Keratinocyte (primary cell): ENCODE measurements around the gene KIF27. TPM values are rescaled to one million over a fixed set of nuclear protein-coding genes. Genes with fewer than 3 reads are reported as not detected.

Experiments
- DNase-seq: peaks from one replicate; pipeline ENCODE4 v3.0.0-alpha.2; 2011; ENCODE audit warnings: low read depth, missing footprints, low spot score
- FAIRE-seq: peaks from 2 replicates; lab custom pipeline; 2011; peaks lifted over from hg19 to GRCh38; lab: Jason Lieb, UNC
- H2AFZ ChIP-seq: 2 replicates; pipeline ENCODE4 v1.6.0; 2012; ENCODE audit warnings: low read length, control low read depth, inconsistent platforms; ENCODE audit not compliant: control insufficient read depth
- H3K27ac ChIP-seq: 2 replicates; pipeline ENCODE4 v1.5.1; 2011; ENCODE audit warnings: low read length; ENCODE audit not compliant: control insufficient read depth, insufficient read depth
- H3K27me3 ChIP-seq: 3 replicates; pipeline ENCODE4 v1.6.0; 2011; ENCODE audit warnings: low read length; ENCODE audit not compliant: control insufficient read depth, insufficient read depth; ENCODE audit errors: extremely low read depth
- H3K36me3 ChIP-seq, 2 experiments: 2 replicates in 1 of 2; 3 replicates in 1 of 2; pipeline ENCODE4 v1.5.1; 2011; ENCODE audit warnings: low read length in 2 of 2, mild to moderate bottlenecking in 1 of 2; ENCODE audit not compliant: control insufficient read depth in 2 of 2, insufficient read depth in 2 of 2; ENCODE audit errors: extremely low read depth in 1 of 2
- H3K4me1 ChIP-seq: 3 replicates; pipeline ENCODE4 v1.5.1; 2011; ENCODE audit warnings: low read length; ENCODE audit not compliant: control insufficient read depth, insufficient read depth; ENCODE audit errors: extremely low read depth
- H3K4me2 ChIP-seq: 3 replicates; pipeline ENCODE4 v1.6.0; 2011; ENCODE audit warnings: low read depth, low read length; ENCODE audit not compliant: control insufficient read depth, insufficient read depth; ENCODE audit errors: extremely low read depth
- H3K4me3 ChIP-seq, 3 experiments: fragments of 200-600 bp in 1 of 3; sonication (generic) in 1 of 3; 2 replicates in 2 of 3; 3 replicates in 1 of 3; pipeline ENCODE4 v1.5.1; 2011 to 2016; ENCODE audit warnings: low read length in 3 of 3, mild to moderate bottlenecking in 3 of 3, control low read depth in 2 of 3, inconsistent platforms in 1 of 3, low read depth in 1 of 3, mixed read lengths in 1 of 3, mixed run types in 1 of 3, moderate library complexity in 1 of 3; ENCODE audit not compliant: control insufficient read depth in 2 of 3, insufficient read depth in 2 of 3; ENCODE audit errors: extremely low read depth in 1 of 3
- H3K79me2 ChIP-seq: 2 replicates; pipeline ENCODE4 v1.6.0; 2012; ENCODE audit warnings: low read length; ENCODE audit not compliant: control insufficient read depth, insufficient read depth
- H3K9ac ChIP-seq: 3 replicates; pipeline ENCODE4 v1.6.0; 2011; ENCODE audit warnings: low read length; ENCODE audit not compliant: control insufficient read depth, insufficient read depth; ENCODE audit errors: extremely low read depth
- H3K9me1 ChIP-seq: 3 replicates; pipeline ENCODE4 v1.6.0; 2011; ENCODE audit warnings: low read length; ENCODE audit not compliant: control insufficient read depth, insufficient read depth; ENCODE audit errors: extremely low read depth
- H3K9me3 ChIP-seq: 2 replicates; pipeline ENCODE4 v1.5.1; 2012; ENCODE audit warnings: low read depth, low read length; ENCODE audit not compliant: control insufficient read depth
- H4K20me1 ChIP-seq: 3 replicates; pipeline ENCODE4 v1.6.0; 2011; ENCODE audit warnings: low read length; ENCODE audit not compliant: control insufficient read depth, insufficient read depth; ENCODE audit errors: extremely low read depth
- EZH2 ChIP-seq: IDR thresholded peaks from one replicate; pipeline ENCODE4 v1.6.1; 2012; ENCODE audit warnings: inconsistent platforms, mild to moderate bottlenecking, low read length, moderate library complexity
- dilution Hi-C: fragments of 300-500 bp; cut with MboI; formaldehyde crosslinking; loops from one replicate; pipeline ENCODE4 v1.7.0; 2020; ENCODE audit warnings: low sequenced_read_pairs; ENCODE audit not compliant: extremely low pct_ligation_motif_present
- polyA plus RNA-seq, 5 experiments: library from polyadenylated mRNA; depleted of rRNA in 3 of 5; stranded (reverse) in 3 of 5; stranded (forward) in 1 of 5; unstranded in 1 of 5; fragments of >200 nt; gene quantifications; 1 replicate in 1 of 5; 2 replicates in 3 of 5; 3 replicates in 1 of 5; pipeline versions ENCODE4 v1.2.1 to v1.2.3, GENCODE V29; 2011 to 2012; ENCODE audit warnings: missing spikeins in 2 of 5, low read depth in 1 of 5, low replicate concordance in 1 of 5
- TF ChIP-seq, protein P1 (sequence below), 3 experiments: IDR thresholded peaks in 1 of 3; conservative IDR thresholded peaks in 1 of 3; optimal IDR thresholded peaks in 1 of 3; 2 replicates in 2 of 3; 3 replicates in 1 of 3; pipeline versions ENCODE3 to v1.5.1; 2011; ENCODE audit warnings: low read length in 3 of 3, mild to moderate bottlenecking in 3 of 3, moderate library complexity in 2 of 3, control low read depth in 1 of 3, inconsistent platforms in 1 of 3; ENCODE audit not compliant: insufficient read depth in 2 of 3; ENCODE audit errors: extremely low read depth in 1 of 3

KIF27 gene
- polyA plus RNA-seq, 1 donor (not counting 4 experiments of a cell fraction or from before 2014, with no cell fraction given) = 2.2 TPM

DNA sequence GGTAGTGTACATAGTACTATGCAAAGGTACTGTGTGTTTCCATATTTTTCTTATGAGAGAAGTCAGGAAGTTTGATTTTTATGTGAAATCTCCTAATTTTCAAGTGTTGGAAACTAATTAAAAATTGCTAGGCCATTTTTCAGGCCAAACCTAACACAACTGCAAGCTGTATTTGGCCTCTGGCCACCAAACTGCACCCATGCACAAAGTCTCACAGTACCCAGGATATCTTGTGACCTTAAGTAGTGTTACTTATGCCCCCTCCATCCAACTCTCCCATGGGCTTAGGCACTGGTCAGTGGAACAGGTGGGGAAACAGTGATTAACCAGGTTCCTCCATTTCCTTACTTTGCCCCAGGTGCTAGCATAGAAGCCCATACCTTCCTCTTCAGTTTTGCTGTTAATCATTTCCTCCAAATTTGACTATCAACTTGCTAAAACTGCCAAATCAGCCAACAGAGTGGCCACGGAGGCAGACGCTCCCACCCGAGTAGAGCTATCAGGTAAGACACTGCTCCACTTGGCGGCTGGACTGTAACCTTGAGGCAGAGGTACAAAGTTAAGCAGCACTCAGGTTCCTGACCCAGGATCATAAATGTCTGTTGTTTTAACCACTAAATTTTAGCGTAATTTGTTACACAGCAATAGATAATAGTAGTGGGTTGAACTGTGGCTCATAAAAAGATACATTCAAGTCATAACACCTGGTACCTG lies 19.5 kb upstream of the KIF27 start:
- Histone ChIP-seq H3K27ac (no peak overlapping the region), H3K79me2 (no peaks in the 10 kb centered on the region), H3K9ac (no peak overlapping the region), H3K4me2 (no peak overlapping the region), H4K20me1 (no peaks in the 10 kb centered on the region), H3K4me1 (no peaks in the 10 kb centered on the region), H3K9me1 (no peaks in the 10 kb centered on the region), H3K9me3 (no peaks in the 10 kb centered on the region), H3K27me3 (no peaks in the 10 kb centered on the region), H3K4me3 (no peak overlapping the region), H3K36me3 (peaks cover 0 to 7% of the 10 kb centered on the region in 2 experiments), H2AFZ (no peak overlapping the region)
- FAIRE-seq (no peak), DNase-seq (no peak)
- TF ChIP-seq, protein P1, sequence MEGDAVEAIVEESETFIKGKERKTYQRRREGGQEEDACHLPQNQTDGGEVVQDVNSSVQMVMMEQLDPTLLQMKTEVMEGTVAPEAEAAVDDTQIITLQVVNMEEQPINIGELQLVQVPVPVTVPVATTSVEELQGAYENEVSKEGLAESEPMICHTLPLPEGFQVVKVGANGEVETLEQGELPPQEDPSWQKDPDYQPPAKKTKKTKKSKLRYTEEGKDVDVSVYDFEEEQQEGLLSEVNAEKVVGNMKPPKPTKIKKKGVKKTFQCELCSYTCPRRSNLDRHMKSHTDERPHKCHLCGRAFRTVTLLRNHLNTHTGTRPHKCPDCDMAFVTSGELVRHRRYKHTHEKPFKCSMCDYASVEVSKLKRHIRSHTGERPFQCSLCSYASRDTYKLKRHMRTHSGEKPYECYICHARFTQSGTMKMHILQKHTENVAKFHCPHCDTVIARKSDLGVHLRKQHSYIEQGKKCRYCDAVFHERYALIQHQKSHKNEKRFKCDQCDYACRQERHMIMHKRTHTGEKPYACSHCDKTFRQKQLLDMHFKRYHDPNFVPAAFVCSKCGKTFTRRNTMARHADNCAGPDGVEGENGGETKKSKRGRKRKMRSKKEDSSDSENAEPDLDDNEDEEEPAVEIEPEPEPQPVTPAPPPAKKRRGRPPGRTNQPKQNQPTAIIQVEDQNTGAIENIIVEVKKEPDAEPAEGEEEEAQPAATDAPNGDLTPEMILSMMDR (optimal IDR thresholded peaks at IDR 0.05 in 1 of 3, IDR thresholded peaks at IDR 0.05 in 1 of 3, conservative IDR thresholded peaks at IDR 0.05 in 1 of 3; ENCODE audit: extremely low read depth in 1 of 3, insufficient read depth in 2 of 3, low read length in 3 of 3) = no peak
- TF ChIP-seq EZH2 = no peak
- dilution Hi-C loops = no loop called here

DNA sequence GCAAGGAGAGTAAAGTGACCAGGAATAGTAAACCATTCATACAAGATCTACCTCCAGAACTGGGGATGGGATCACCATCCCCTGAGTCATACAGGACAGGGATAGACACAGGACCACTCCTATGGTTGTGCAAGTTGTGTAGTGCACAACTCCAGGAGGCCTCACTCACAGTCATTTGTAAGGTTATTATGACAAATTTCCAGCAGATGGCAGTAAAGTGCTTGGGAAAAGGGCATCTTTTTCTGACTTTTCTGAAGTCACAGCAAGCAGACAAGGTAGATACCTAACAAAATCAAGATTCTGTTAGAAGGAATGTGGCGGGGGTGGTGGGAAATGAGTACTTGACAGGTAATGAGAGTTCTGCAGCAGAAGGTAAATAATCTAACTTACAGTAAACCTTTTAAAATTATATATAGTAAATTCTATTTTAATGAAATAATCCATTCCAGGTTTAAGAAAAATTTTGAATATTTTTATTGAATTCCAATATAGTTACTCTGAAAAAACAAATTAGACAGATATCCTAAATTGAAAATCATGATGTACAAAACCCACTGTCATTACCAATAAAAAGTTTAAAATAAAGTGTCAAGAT lies 16.7 kb upstream of the KIF27 start:
- no peak overlapping the region for H2AFZ ChIP-seq

More for the DNA sequence above, 16.7 kb upstream of the KIF27 start:
- no peaks in the 10 kb centered on the region for H3K79me2 ChIP-seq
- dilution Hi-C loops = no loop called here
- H4K20me1 ChIP-seq = no peaks in the 10 kb centered on the region
- H3K36me3 ChIP-seq = peaks cover 0 to 5% of the 10 kb centered on the region in 2 experiments
- DNase-seq (no peak), FAIRE-seq (peak; percentile 44)
- no peak overlapping the region for H3K4me2 ChIP-seq
- no peaks in the 10 kb centered on the region for H3K9me1 ChIP-seq
- H3K9me3 ChIP-seq = no peaks in the 10 kb centered on the region
- no peak overlapping the region for H3K27ac ChIP-seq
- H3K4me1 ChIP-seq = peaks cover 19% of the 10 kb centered on the region
- no peak overlapping the region for H3K4me3 ChIP-seq
- TF ChIP-seq EZH2 = no peak
- TF ChIP-seq, protein P1 (optimal IDR thresholded peaks at IDR 0.05 in 1 of 3, IDR thresholded peaks at IDR 0.05 in 1 of 3, conservative IDR thresholded peaks at IDR 0.05 in 1 of 3; ENCODE audit: extremely low read depth in 1 of 3, insufficient read depth in 2 of 3, low read length in 3 of 3) = peak; percentile 52 to 59 (median 57)
- H3K27me3 ChIP-seq = no peaks in the 10 kb centered on the region
- H3K9ac ChIP-seq = no peak overlapping the region
